A172 (cell line): ENCODE results near the gene ARHGEF40. TPM values are rescaled to one million over a fixed set of nuclear protein-coding genes. Genes with fewer than 3 reads are reported as not detected.
A peak's percentile ranks its signal among the peaks of the same experiment; 100 is the strongest.
"Not testable (repeated sequence)": the region's sequence is repeated elsewhere in the genome, so short reads cannot be mapped to it uniquely, and the experiment has no call there.

Experiments used
- DNase-seq: peaks from one replicate; pipeline ENCODE4 v3.0.0-alpha.2; 2015; ENCODE audit warnings: low spot score
- total RNA-seq: library from RNA; depleted of rRNA; stranded (reverse); fragments of >200 nt; shearing (Covaris generic); gene quantifications from 2 replicates; pipeline ENCODE4 v1.2.3, GENCODE V29; 2014

ARHGEF40 gene
- total RNA-seq, 1 experiment from 2014 or later = 21.2 TPM

DNA sequence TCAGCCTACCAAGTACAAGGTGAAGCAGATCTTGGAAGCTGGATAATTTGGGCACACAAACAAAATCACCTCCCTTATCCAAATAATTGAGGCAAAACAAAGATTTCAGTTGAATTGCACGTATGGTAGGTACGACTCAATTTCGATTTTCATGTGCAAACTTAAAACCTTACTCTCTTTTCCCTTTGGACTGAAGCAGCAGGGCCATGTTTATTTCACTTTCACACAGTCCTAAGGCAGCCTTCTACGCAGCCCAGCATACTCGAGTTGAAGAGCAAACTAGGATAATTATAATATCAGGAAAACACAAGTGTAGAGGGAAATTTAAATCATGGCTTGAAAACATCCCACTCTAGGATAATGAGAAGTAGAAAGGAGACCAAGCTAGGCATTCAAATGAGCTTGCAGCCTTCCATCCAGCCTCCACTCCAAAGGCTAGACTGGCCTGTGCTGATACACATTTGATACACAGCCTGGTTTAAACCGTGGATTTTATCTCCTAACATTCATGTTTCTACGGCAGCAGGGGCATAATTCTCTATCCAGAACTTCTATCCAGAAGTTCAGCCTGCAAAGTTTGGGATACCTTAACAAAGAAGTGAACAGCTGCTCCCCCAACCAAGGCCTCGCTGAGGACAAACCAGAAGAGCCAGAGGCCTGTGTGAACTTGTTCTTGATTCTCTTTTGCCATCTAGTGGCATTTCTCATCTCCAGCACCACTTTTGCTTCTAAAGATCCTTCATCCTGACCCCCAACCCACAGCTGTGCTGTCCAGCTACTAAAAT lies 30.3 kb upstream of the ARHGEF40 start:
- DNase-seq = peak; percentile 27

DNA sequence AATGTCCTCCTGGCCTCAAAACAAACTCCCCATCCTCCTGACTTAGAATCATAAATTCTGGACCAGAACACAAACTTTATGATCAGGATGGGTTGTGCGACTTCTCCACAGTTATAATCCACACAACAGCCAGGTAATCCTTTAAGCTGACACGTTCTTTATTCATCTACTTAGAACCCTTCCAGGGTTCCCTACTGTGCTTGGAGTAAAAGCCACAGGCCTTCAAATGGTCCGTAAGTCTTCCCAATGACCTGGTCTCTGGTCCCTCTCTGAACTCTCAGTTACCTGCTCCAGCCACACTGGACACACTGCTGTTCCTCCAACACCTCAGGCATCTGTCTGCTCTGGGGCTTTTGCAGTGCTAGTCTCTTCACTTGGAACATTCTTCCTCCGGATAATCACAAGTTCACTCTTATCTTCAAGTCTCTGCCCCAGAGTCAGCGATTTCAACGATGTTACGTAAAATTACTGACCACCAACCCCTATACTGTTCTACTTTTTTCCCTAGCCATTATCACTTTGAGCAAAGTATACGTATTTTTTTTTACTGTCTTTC lies 29.7 kb upstream of the ARHGEF40 start:
- DNase-seq = no peak

DNA sequence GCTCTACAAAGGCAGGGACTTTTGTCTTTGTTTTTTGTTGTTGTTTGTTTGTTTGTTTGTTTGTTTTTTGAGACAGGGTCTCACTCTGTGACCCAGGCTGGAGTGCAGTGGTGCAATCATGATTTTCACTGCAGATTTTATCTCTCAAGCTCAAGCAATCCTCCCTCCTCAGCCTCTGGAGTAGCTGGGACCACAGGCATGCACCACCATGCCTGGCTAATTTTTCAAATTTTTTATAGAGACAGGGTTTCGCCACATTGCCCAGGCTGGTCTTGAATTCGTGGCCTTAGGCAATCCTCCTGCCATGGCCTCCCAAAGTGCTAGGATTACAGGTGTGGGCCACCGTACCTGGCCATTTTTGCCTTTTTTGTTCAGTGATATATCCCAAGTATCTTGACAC lies 29.2 kb upstream of the ARHGEF40 start:
- not testable (repeated sequence) for DNase-seq

DNA sequence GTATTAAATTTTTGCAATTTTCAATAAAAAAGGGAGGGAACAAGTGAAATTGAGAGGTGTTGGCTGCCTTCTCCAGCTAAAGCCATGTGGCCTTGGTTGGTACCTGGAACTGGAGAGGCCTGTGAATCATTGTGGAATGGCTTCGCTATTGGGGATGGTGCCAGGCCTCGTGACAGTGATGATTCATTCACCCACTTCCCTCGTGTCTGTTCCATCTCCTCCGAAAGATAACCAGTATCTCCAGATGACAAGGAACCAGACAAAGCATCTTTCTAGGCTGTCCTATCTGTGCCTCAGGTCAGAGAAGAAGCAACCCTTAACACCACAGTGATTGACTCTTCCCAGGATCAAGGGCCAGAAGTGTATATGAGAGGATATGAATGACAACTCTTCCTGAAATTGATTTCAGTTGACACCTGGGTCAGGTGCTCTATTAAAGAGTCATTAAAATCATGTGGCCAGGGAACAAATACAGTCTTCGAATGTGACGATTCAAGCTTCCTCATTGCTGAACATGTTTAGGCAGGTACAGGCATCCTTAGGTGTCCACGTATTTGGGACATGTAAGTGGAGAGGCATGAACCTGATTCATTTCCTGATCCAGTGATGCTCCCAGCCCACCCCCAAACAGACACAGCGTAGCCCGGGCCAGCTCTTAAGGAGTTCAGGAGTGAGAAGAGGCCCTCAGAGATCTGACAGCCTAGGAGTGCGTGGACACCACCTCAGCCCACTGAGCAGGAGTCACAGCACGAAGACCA lies 28.2 kb upstream of the ARHGEF40 start, which contains the start of gene RNASE7:
RNASE7 (plus strand) TSS at position 687 of the 758 bp plus-strand sequence. CDS start 631 bp downstream, outside the sequence.
- DNase-seq = peak; percentile 52

DNA sequence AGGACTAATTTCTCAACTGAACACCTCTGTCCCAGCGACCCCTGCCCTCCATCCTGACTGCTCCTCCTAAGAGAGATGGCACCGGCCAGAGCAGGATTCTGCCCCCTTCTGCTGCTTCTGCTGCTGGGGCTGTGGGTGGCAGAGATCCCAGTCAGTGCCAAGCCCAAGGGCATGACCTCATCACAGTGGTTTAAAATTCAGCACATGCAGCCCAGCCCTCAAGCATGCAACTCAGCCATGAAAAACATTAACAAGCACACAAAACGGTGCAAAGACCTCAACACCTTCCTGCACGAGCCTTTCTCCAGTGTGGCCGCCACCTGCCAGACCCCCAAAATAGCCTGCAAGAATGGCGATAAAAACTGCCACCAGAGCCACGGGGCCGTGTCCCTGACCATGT lies 27.2 kb upstream of the ARHGEF40 start:
- DNase-seq = no peak

DNA sequence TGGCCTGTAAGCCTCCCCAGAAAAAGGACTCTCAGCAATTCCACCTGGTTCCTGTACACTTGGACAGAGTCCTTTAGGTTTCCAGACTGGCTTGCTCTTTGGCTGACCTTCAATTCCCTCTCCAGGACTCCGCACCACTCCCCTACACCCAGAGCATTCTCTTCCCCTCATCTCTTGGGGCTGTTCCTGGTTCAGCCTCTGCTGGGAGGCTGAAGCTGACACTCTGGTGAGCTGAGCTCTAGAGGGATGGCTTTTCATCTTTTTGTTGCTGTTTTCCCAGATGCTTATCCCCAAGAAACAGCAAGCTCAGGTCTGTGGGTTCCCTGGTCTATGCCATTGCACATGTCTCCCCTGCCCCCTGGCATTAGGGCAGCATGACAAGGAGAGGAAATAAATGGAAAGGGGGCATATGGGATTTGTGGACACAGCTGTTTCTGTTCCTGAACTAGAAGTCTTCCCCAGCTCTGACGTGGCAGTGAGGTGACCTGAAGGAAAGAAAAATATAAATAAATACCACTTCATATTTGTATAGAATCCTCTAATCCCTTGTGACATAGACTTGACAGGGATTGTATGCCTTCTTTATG lies 26.6 kb upstream of the ARHGEF40 start:
- DNase-seq = no peak

DNA sequence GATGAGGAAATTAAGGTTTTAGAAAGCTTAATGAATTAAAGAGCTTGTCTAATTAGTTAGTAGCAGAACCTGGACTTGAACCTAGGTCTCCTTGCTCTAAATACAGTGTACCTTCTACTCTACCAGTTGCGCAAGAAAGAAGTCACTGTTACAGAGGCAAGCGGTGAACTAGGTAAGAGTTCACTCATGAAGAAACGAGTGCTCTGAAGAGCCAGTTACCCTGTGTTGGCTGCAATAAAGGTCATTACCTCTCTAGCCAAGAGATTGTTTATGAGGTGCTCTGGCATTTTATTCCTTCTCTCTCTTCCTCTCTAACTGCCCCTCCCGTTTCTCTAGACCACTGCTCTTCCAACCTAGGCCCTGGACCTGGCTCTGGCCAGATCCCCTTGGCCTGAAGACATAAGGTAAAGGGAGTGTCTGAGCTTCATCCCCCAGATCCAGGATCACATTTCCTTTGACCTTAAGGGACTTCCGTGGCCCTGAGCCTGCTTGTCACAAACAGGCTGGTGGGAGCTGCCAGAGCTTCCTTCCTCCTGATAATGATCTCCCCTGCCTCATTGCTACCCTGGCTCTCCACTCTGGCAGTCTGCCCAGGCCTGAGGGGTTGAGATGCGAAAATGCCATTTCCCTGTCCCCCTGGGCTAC lies 26.0 kb upstream of the ARHGEF40 start:
- DNase-seq = no peak

DNA sequence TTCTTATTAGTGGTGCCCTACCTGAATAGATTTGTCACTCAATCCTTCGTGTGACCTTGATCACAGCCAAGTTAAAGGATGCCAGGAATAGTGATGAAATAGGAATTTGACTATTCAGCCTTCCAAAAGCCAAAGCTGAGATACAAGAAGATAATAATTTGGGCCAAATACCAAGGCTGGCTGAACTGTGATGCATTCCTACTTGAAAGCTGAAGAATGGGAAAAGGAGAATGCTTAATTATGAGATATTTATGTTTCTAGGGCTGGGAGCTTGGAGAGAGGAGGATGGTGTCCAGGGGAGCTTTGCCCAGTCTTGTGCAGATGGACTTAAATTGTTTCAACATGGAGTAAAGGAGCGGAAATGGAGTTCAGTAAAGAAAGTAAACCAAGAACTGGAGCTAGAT lies 22.7 kb upstream of the ARHGEF40 start:
- DNase-seq = no peak

DNA sequence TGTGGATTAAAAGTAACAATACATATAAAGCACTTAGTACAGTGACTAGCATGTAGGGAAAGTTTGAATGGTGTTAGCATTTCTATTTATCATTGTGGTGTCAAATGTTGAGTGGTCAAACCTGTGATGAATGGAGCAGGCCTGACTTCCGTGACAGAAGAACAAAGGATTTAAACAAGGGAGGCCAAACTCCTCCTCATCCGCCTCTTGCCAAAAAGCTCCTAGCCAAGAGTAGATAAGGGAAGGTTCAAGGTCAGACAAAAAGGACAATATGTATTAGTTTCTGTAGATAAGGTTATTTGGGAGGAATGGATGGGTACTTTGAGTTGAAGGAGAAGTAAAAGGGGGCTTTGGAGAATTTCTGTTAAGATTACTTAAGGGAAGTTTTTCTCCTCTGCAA lies 21.5 kb upstream of the ARHGEF40 start:
- DNase-seq = no peak

DNA sequence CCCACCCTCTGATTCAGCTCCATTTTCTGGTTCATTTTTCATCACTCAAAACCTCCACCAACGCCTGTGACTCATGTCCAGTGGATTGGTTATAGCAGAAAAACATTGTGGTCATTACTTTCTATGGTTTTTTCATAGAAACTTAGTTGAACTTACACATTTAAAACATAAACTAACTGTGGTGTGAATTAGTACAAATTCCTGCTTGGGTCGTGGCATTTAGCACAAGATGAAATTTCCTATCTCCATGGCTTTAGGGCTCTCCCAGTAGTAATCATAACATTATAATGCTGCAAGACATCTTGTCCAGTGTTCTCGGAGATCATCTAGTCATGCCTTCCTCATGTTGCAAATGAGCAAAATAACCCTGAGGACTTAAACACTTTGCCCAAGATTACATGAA lies 20.8 kb upstream of the ARHGEF40 start:
- no peak for DNase-seq

DNA sequence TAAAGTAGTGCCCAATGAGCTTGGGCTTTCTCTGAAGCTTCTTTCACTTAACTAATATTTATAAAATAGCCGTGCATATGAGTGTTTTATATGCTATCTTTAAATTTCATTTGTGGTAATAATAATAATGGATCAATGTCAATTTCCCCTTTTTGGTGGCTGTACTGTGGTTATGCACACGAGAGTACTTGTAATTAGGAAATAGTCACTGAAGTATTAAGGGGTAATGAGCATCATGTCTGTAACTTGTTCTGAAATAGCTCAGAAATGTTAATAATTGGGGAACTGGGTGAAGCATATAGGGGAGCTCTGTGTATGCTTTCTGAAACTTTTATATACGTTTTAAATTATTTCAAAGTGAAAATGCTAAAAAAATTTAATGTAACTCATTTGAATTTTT lies 19.5 kb upstream of the ARHGEF40 start:
- no peak for DNase-seq

DNA sequence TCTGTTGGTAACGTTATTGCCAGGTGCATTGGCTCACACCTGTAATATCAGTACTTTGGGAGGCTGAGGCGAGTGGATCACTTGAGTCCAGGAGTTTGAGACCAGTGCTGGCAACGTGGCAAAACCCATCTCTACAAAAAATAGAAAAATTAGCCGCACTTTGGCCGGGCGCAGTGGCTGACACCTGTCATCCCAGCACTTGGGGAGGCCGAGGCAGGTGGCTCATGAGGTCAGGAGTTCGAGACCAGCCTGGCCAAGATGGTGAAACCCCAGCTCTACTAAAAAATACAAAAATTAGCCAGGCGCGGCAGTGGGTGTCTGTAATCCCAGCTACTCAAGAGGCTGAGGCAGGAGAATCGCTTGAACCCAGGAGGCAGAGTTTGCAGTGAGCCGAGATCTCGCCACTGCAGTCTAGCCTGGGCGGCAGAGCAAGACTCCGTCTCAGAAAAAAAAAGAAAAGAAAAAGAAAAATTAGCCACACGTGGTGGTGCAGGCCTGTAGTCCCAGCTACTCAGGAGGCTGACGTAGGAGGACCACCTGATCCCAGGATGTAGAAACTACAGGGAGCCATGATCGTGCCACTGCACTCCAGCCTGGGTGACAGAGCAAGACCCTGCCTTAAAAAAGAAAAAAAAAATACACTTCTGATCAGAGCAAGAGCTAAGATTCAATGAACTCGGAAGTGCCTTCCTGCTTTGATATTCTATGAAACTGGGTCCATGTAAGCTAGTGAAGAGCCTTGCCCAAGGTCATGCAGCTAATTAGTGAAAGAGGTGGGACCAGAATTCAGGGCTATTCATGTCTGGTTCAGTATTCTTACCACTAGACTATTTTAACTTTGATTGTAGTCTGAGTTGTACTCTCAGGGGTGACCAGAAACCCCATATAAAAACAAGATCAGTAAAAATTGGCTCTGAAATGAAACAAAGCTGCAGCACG lies 16.7 kb upstream of the ARHGEF40 start:
- no peak for DNase-seq

DNA sequence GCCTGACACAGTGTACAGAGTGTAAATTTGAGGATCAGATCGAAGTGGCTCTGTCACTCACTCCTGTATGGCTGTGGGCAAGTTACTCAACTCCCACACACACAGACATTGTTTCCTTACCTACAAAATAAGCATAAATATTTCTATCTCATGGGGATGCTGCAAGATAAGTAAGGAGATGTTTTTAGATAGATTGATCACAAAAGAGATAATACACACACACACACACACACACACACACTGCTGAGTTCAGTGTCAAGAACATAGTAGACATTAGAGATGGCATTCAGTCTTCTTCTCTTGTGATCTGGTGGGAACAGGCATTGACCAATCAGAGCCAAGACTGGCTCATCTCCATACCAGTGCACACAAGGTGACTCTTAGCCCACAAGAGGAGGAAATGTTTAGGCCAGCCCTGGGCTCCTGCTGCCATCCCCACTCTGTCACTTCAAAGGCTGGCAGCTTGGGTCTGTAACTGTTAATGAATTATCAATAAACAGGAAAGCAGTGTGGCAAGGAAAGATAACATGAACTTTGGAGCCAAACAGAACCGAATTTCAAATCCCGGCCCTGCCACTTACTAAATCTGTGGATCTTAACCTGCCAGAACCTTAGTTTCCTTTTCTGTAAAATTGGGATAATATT lies 15.9 kb upstream of the ARHGEF40 start:
- no peak for DNase-seq

DNA sequence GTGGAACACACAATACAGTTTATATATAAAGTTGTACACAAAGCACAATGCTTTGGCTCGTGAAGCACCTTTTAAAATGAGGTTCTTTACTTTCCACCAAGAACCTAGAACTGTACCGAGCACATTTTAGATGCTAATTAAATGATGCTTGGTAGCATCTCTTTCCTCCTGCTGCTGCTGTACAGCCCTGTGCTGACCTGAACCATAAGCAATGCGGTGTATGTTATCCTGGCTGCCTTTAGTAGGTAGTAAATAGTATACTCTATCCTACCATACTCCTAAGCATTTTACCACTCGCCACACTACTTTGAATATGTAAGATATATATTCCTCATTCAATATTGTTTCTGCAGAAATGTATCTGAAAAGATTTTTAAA lies 15.3 kb upstream of the ARHGEF40 start:
- no peak for DNase-seq

DNA sequence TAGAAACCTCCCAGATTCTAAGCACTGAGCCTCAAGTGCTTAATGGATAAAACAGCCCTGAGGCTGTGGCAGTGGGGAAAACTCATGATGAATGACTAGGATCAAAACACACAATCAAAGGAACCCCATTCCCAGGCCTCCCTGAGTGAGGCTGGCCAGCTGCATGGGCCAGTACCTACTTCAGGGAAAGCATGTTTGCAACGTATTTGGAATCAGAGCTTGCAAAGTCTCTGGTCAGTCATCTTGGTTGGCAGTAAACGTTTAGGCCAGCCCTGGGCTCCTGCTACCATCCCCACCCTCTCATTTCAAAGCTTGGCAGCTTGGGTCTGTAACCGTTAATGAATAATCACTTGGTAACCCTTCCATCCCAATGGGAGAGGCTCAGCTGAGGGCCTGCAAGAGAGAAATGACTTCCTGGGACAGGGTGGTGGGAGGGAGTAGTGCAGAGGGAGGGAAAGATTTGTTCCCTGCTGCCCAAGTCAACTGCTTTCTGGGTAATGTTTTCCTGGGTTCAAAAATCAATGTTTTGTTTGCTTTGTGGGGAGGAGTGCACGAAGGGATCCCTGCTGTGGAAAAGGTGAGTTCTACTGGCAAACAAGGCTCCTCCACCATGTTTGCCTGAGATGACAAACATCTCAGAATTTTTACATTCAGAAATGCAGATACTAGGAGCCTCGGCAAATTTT lies 14.5 kb upstream of the ARHGEF40 start:
- DNase-seq = no peak

DNA sequence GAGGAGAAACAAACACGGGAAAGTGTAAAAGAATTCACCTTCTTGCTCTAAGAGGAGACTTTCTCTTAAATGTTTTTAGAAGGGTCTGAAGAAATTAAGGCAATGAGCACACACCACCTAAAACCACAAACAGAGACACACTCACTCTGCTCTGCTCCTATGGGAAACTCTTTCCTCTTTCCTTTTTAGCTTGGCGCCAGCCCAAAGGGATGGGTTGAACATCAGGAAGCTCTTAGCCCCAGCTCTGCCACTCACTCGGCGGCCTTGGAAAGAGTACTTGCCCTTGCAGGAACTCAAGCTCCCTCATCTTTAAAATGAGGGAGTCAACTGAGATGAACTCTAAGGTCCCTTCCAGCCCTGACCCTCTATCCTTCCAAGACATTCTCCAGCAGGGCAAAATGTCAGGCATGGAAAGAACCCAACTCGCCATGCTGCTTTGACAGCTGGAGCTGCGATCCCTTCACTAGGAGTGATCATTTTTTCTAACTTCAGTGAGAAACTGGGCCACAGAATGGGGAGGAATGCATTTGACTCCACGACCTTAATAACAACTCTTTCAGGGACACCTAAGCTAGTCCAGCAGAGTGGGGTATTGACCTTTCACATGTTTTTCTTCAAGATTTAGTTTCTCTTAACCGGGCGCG lies 13.5 kb upstream of the ARHGEF40 start:
- DNase-seq = no peak

DNA sequence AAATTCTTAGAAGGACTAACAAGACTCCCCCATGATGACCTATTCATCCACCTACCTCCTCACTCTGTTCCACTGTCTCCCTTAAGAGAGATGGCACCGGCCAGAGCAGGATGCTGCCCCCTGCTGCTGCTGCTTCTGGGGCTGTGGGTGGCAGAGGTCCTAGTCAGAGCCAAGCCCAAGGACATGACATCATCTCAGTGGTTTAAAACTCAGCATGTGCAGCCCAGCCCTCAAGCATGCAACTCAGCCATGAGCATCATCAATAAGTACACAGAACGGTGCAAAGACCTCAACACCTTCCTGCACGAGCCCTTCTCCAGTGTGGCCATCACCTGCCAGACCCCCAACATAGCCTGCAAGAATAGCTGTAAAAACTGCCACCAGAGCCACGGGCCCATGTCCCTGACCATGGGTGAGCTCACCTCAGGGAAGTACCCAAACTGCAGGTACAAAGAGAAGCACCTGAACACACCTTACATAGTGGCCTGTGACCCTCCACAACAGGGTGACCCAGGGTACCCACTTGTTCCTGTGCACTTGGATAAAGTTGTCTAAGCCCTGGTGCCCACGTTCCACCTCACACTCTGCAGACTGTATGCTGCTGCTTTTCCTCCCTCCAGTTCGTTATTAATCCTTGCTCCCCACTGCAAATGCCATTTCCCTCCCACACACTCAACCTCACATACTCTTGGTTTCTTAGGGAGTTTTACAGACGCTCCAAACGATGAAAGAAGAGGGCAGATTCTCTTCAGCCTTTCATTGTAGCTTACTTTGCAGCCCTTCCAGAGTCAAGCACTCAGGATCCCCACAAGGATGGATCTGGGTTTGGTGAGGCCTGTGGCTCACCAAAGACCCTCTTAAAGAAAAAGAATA lies 12.1 kb upstream of the ARHGEF40 start, which contains the start of gene RNASE8:
RNASE8 (plus strand) TSS at position 20 of the 873 bp plus-strand sequence; CDS start at position 91, 71 bp downstream.
- no peak for DNase-seq

DNA sequence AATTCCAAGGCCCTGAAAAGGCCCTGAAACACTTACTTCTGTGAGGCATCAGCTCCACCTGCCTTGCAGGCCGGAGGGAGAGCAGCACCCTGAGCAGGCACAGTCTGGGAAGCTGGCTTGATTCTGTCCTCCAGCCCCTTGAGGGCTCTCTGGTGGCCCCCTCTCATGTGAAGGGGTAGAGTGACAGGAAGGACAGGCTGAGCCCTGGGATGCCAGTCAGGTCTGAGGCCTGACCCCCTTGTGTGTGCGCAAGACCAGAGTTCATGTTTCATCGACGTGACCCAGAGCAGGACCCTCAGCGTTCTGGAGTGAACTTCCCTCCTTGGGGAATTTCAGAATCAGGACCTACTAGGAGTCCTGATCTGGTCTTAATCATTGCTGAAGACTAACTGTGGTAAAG lies 11.2 kb upstream of the ARHGEF40 start:
- no peak for DNase-seq
